GM10248 (cell line): ENCODE data around the gene SLCO3A1.
"Not testable (repeated sequence)": the region's sequence is repeated elsewhere in the genome, so short reads cannot be mapped to it uniquely, and the experiment has no call there.

Experiments used
- CTCF ChIA-PET: fragments of 300-600 bp; sonication (Branson Sonifier 250); formaldehyde crosslinking; extraction: SDS; loops from one replicate; lab custom pipeline; 2021; ENCODE audit warnings: antibody characterized with exemption; lab: Yijun Ruan, JAX
- POLR2A ChIA-PET: fragments of 350-650 bp; sonication (Branson Sonifier 250); formaldehyde crosslinking; extraction: SDS; loops from one replicate; lab custom pipeline; 2020; ENCODE audit warnings: antibody characterized with exemption; lab: Yijun Ruan, JAX
- DNase-seq: peaks from one replicate; pipeline ENCODE4 v3.0.0; 2012; ENCODE audit errors: extremely low spot score
- CTCF ChIP-seq: IDR thresholded peaks from 2 replicates; pipeline ENCODE4 v1.5.1; 2012; ENCODE audit warnings: mild to moderate bottlenecking, low read depth; ENCODE audit errors: extremely low read depth, missing control alignments, control extremely low read depth

The SLCO3A1 gene

GRCh38 chr15:92069308-92070250, 216.1 kb downstream of the SLCO3A1 start:
- no peak for DNase-seq
- ChIA-PET CTCF (interaction anchor here (1.8 to 3.4 kb wide), 2 partner anchors 8 to 9 kb away, joined by 5 to 28 read pairs; no protein-coding TSS in a partner anchor), POLR2A (no interaction called here)
- TF ChIP-seq CTCF: no peak

GRCh38 chr15:92070251-92070650, 216.7 kb downstream of the SLCO3A1 start:
- POLR2A ChIA-PET: not testable (repeated sequence)

GRCh38 chr15:92071045-92071634, 217.6 kb downstream of the SLCO3A1 start:
- CTCF ChIA-PET: interaction anchor here (1.2 to 2.8 kb wide), 3 partner anchors 10 to 768 kb away, joined by 3 to 9 read pairs (median 5); no protein-coding TSS in a partner anchor
- TF ChIP-seq CTCF: no peak
- POLR2A ChIA-PET: no interaction called here
- DNase-seq: no peak

More at GRCh38 chr15:92070251-92070650, 216.7 kb downstream of the SLCO3A1 start:
- CTCF ChIA-PET: interaction anchor here (1.2 to 3.4 kb wide), 3 partner anchors 8 to 767 kb away, joined by 3 to 28 read pairs (median 5); no protein-coding TSS in a partner anchor
- not testable (repeated sequence) for DNase-seq

- no peak for DNase-seq
- POLR2A ChIA-PET: no interaction called here
- CTCF ChIA-PET: interaction anchor here (0.9 to 2.8 kb wide), 3 partner anchors 17 to 771 kb away, joined by 3 to 9 read pairs (median 5); no protein-coding TSS in a partner anchor
- TF ChIP-seq CTCF: no peak
These were observed 219.7 kb downstream of the SLCO3A1 start for GRCh38 chr15:92073044-92073785.

- POLR2A ChIA-PET: no interaction called here
- DNase-seq: no peak
- TF ChIP-seq CTCF: no peak
- CTCF ChIA-PET: interaction anchor here (2.1 to 2.8 kb wide), 2 partner anchors 17 to 772 kb away, joined by 5 to 9 read pairs; no protein-coding TSS in a partner anchor
These were observed 220.6 kb downstream of the SLCO3A1 start for GRCh38 chr15:92074101-92074500.

GRCh38 chr15:92074646-92075045, 221.1 kb downstream of the SLCO3A1 start:
- POLR2A ChIA-PET: no interaction called here
- CTCF ChIA-PET: no interaction called here
- no peak for TF ChIP-seq CTCF
- DNase-seq: no peak
